GM23338 (cell line): Measurements from ENCODE around the gene ULBP1.
"Not testable (repeated sequence)": the region's sequence is repeated elsewhere in the genome, so short reads cannot be mapped to it uniquely, and the experiment has no call there.

Experiments used
- CREB1 ChIP-seq: fragments of 250-450 bp; sonication (Bioruptor Pico); IDR thresholded peaks from 2 replicates; pipeline ENCODE4 v1.5.0; 2020; ENCODE audit warnings: low read depth, mild to moderate bottlenecking, moderate library complexity
- EZH2 ChIP-seq: fragments of 200-600 bp; sonication (generic); IDR thresholded peaks from one replicate; pipeline ENCODE4 v1.8.0; 2017; ENCODE audit warnings: antibody characterized with exemption, mild to moderate bottlenecking, low read depth; ENCODE audit not compliant: unreplicated experiment
- EZH2phosphoT487 ChIP-seq: fragments of 200-600 bp; sonication (generic); IDR thresholded peaks from one replicate; pipeline ENCODE4 v1.8.1; 2018; ENCODE audit warnings: antibody characterized with exemption; ENCODE audit not compliant: unreplicated experiment
- JUNB ChIP-seq: IDR thresholded peaks from one replicate; pipeline ENCODE4 v1.6.1; 2016; ENCODE audit warnings: antibody characterized with exemption; ENCODE audit not compliant: unreplicated experiment
- POLR2AphosphoS5 ChIP-seq: IDR thresholded peaks from 2 replicates; pipeline ENCODE4 v1.6.1; 2016; ENCODE audit warnings: antibody characterized with exemption, low read depth
- ZNF114 ChIP-seq: fragments of 250-450 bp; sonication (Bioruptor Pico); IDR thresholded peaks from 2 replicates; pipeline ENCODE4 v1.5.0; 2020; ENCODE audit warnings: mild to moderate bottlenecking, moderate library complexity
- TF ChIP-seq, protein P1 (sequence below), 2 experiments: fragments of 200-600 bp in 1 of 2; sonication (generic) in 1 of 2; conservative IDR thresholded peaks; 2 replicates each; pipeline versions ENCODE4 v1.5.1 to v1.6.1; 2016 to 2017; ENCODE audit warnings: antibody characterized with exemption in 2 of 2, low read depth in 2 of 2, mild to moderate bottlenecking in 2 of 2, moderate library complexity in 1 of 2
- TF ChIP-seq, protein P2 (sequence below): IDR thresholded peaks from one replicate; pipeline ENCODE4 v1.6.1; 2018; ENCODE audit warnings: antibody characterized with exemption; ENCODE audit not compliant: unreplicated experiment
- TF ChIP-seq, protein P3 (sequence below): IDR thresholded peaks from 2 replicates; pipeline ENCODE4 v1.6.1; 2016; ENCODE audit warnings: antibody characterized with exemption

DNA sequence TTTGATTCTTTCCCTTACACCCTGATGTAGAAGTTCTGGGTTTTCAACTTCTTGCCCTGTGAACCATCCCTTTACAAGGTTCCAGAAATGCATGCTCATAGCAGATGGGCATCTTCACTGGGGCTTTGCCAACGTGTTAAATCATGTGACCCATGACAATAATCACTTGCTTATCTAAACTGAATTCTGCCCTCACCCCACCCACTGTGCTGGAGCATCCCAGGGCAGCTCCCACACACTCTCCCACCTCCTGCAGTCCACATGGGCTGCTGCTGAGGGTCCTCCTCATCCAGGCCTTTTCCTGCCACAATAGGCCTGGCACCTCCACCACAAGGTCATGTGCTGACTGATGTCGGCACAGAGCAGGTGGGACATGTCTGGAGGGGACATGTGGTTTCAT, 4.3 kb downstream of the ULBP1 start:
- TF ChIP-seq, protein P1, sequence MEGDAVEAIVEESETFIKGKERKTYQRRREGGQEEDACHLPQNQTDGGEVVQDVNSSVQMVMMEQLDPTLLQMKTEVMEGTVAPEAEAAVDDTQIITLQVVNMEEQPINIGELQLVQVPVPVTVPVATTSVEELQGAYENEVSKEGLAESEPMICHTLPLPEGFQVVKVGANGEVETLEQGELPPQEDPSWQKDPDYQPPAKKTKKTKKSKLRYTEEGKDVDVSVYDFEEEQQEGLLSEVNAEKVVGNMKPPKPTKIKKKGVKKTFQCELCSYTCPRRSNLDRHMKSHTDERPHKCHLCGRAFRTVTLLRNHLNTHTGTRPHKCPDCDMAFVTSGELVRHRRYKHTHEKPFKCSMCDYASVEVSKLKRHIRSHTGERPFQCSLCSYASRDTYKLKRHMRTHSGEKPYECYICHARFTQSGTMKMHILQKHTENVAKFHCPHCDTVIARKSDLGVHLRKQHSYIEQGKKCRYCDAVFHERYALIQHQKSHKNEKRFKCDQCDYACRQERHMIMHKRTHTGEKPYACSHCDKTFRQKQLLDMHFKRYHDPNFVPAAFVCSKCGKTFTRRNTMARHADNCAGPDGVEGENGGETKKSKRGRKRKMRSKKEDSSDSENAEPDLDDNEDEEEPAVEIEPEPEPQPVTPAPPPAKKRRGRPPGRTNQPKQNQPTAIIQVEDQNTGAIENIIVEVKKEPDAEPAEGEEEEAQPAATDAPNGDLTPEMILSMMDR (conservative IDR thresholded peaks at IDR 0.05; ENCODE audit: low read depth in 2 of 2) = not testable (repeated sequence)
- not testable (repeated sequence) for TF ChIP-seq EZH2; POLR2AphosphoS5; EZH2phosphoT487; CREB1 (CRISPR knock-in tag); ZNF114 (CRISPR knock-in tag); JUNB
- TF ChIP-seq, protein P2, sequence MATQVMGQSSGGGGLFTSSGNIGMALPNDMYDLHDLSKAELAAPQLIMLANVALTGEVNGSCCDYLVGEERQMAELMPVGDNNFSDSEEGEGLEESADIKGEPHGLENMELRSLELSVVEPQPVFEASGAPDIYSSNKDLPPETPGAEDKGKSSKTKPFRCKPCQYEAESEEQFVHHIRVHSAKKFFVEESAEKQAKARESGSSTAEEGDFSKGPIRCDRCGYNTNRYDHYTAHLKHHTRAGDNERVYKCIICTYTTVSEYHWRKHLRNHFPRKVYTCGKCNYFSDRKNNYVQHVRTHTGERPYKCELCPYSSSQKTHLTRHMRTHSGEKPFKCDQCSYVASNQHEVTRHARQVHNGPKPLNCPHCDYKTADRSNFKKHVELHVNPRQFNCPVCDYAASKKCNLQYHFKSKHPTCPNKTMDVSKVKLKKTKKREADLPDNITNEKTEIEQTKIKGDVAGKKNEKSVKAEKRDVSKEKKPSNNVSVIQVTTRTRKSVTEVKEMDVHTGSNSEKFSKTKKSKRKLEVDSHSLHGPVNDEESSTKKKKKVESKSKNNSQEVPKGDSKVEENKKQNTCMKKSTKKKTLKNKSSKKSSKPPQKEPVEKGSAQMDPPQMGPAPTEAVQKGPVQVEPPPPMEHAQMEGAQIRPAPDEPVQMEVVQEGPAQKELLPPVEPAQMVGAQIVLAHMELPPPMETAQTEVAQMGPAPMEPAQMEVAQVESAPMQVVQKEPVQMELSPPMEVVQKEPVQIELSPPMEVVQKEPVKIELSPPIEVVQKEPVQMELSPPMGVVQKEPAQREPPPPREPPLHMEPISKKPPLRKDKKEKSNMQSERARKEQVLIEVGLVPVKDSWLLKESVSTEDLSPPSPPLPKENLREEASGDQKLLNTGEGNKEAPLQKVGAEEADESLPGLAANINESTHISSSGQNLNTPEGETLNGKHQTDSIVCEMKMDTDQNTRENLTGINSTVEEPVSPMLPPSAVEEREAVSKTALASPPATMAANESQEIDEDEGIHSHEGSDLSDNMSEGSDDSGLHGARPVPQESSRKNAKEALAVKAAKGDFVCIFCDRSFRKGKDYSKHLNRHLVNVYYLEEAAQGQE = not testable (repeated sequence)
- TF ChIP-seq, protein P3, sequence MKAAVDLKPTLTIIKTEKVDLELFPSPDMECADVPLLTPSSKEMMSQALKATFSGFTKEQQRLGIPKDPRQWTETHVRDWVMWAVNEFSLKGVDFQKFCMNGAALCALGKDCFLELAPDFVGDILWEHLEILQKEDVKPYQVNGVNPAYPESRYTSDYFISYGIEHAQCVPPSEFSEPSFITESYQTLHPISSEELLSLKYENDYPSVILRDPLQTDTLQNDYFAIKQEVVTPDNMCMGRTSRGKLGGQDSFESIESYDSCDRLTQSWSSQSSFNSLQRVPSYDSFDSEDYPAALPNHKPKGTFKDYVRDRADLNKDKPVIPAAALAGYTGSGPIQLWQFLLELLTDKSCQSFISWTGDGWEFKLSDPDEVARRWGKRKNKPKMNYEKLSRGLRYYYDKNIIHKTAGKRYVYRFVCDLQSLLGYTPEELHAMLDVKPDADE = not testable (repeated sequence)
